Mucosa of rectum (tissue), 2 donors: ENCODE measurements around the gene STAT3.
"Not testable (repeated sequence)": the region's sequence is repeated elsewhere in the genome, so short reads cannot be mapped to it uniquely, and the experiment has no call there.

Experiments used
- H3K27ac ChIP-seq, 2 donors: one replicate each; pipeline ENCODE4 v1.7.0; 2013; ENCODE audit warnings: inconsistent platforms in 2 of 2, low read depth in 2 of 2, low read length in 2 of 2
- H3K27me3 ChIP-seq, 2 donors: one replicate each; pipeline ENCODE4 v1.7.0; 2013; ENCODE audit warnings: low read length in 2 of 2; ENCODE audit not compliant: control insufficient read depth in 2 of 2, insufficient read depth in 2 of 2
- H3K36me3 ChIP-seq, 2 donors: one replicate each; pipeline ENCODE4 v1.7.0; 2013; ENCODE audit warnings: low read length in 2 of 2; ENCODE audit not compliant: control insufficient read depth in 2 of 2, insufficient read depth in 2 of 2
- H3K4me1 ChIP-seq, 2 donors: one replicate each; pipeline ENCODE4 v1.7.0; 2013; ENCODE audit warnings: low read length in 2 of 2, mild to moderate bottlenecking in 1 of 2; ENCODE audit not compliant: control insufficient read depth in 2 of 2, insufficient read depth in 2 of 2
- H3K4me3 ChIP-seq, 2 donors: one replicate each; pipeline ENCODE4 v1.7.0; 2013; ENCODE audit warnings: low read length in 2 of 2
- H3K9ac ChIP-seq, 2 donors: one replicate each; pipeline ENCODE4 v1.7.0; 2013; ENCODE audit warnings: low read length in 2 of 2, low read depth in 1 of 2, mild to moderate bottlenecking in 1 of 2
- H3K9me3 ChIP-seq, 2 donors: one replicate each; pipeline ENCODE4 v1.7.0; 2013; ENCODE audit warnings: low read length in 2 of 2; ENCODE audit not compliant: control insufficient read depth in 2 of 2
- donor health status: healthy.
- donor health status: Normal muscosa, but diverticular disease.

The STAT3 gene

DNA sequence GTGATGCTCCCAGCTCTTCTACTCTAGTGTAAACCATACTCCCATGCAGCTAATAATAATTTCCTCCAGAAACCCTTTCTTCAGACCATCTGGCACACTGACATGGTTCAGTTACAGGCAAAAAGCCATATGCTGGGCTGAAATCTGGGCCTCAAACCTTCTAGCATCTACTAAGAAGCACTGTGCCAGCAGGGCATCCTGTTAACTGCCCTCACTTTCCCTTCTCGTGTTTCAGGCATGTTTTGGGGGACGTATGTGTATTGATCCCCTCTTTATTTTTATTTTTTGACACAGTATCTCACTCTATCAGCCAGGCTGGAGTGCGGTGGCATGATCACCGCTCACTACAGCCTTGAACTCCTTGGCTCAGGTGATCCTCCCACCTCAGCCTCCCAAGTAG is 66.7 kb downstream of the STAT3 start:
- peaks cover 0 to 2% of the 10 kb centered on the region in 2 donors for H3K4me1 ChIP-seq
- H3K9me3 ChIP-seq: no peaks in the 10 kb centered on the region
- H3K9ac ChIP-seq: no peak overlapping the region
- no peak overlapping the region for H3K4me3 ChIP-seq
- peaks cover 47 to 71% of the 10 kb centered on the region in 2 donors for H3K36me3 ChIP-seq
- no peaks in the 10 kb centered on the region for H3K27me3 ChIP-seq
- no peak overlapping the region for H3K27ac ChIP-seq

DNA sequence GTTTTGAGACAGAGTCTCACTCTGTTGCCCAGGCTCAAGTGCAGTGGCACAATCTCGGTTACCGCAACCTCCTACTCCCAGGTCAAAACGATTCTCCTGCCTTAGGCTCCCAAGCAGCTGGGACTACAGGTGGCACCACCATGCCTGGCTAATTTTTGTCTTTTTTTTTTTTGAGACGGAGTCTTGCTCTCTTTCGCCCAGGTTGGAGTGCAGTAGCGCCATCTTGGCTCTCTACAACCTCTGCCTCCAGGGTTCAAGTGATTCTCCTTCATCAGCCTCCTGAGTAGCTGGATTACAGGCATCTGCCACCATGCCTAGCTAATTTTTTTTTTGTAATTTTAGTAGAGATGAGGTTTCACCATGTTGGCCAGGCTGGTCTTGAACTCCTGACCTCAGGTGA is 70.3 kb downstream of the STAT3 start:
- H3K36me3 ChIP-seq: peaks cover 48 to 71% of the 10 kb centered on the region in 2 donors
- not testable (repeated sequence) for H3K4me1 ChIP-seq, H3K9ac ChIP-seq, H3K4me3 ChIP-seq, H3K27me3 ChIP-seq, H3K9me3 ChIP-seq, H3K27ac ChIP-seq

DNA sequence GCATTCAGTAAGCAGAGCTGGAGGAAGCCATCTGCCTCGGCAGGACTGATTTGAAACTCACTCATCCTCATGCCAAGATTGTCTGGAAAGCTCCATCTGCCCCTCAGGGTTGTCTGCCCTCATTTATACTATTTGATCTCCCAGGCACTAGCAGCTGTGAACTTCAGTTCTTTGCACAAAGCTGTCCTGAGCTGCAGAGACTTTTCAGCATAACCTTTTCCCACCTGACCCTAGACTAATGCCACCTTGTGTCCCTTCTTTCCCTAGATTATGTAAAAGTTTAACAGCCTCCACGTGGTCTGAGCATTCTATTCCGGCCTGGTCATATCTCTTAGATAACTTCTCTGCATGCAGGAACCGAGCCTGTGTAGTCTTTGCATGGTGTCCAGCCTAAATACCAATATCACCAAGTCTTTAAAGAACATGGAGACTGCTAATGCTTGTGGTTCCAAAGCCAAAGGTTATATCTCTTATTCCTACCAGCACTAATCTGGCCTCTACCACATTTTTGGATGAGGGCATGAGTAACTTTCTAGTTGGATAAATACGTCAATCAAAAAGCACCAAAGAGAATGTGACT is 70.9 kb downstream of the STAT3 start:
- Histone ChIP-seq H3K4me1 (no peaks in the 10 kb centered on the region), H3K27me3 (no peaks in the 10 kb centered on the region), H3K9me3 (no peaks in the 10 kb centered on the region), H3K4me3 (no peak overlapping the region), H3K36me3 (peaks cover 42 to 65% of the 10 kb centered on the region in 2 donors), H3K9ac (no peak overlapping the region), H3K27ac (no peak overlapping the region)

DNA sequence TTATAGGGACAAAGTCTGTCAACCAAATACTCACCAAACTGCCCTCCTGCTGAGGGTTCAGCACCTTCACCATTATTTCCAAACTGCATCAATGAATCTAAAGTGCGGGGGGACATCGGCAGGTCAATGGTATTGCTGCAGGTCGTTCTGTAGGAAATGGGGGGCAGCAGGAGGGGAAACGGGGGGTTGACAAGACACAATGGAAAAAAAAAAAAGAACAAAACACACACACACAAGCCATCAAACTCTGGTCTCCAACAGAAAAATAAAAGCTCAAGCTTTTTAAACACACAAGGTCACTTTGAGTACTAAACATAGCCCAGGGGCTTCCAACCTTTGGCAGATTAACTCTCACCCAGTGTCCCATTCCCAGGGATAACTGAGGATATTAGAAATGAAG is 71.5 kb downstream of the STAT3 start:
- no peak overlapping the region for H3K27ac ChIP-seq
- H3K9me3 ChIP-seq: no peaks in the 10 kb centered on the region
- H3K27me3 ChIP-seq: no peaks in the 10 kb centered on the region
- peaks cover 37 to 59% of the 10 kb centered on the region in 2 donors for H3K36me3 ChIP-seq
- H3K4me3 ChIP-seq: no peak overlapping the region
- peaks cover 4% of the 10 kb centered on the region in 2 donors for H3K4me1 ChIP-seq
- no peak overlapping the region for H3K9ac ChIP-seq

DNA sequence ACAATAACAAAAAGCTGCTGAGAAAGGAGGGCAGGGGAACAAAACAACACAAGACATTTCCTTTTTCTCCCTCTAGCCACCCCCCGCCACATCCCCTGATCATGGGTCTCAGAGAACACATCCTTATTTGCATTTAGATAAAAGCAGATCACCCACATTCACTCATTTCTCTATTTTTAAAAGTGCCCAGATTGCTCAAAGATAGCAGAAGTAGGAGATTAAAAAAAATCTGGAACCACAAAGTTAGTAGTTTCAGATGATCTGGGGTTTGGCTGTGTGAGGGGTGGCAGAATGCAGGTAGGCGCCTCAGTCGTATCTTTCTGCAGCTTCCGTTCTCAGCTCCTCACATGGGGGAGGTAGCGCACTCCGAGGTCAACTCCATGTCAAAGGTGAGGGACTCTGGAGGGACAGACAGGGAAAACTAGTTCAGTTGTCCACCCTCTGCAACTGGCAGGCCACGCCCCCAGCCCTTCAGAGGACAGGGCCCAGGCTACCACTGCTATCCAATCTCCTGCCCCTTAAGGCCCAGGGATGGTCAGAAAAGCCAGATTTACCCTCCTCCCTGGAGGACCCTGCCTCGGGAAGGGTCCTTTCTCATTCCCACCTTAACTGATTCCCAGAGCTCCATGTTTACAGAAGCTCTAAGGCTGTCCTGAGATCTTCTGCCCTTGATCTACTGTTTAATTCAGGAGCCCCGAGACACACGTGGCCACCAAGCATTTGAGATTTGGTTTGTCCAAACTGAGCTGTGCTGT is 72.7 kb downstream of the STAT3 start:
- no peak overlapping the region for H3K9ac ChIP-seq
- peaks cover 42 to 55% of the 10 kb centered on the region in 2 donors for H3K36me3 ChIP-seq
- H3K27ac ChIP-seq: peak overlapping the region in 1 of 2 donors; percentile 13
- H3K27me3 ChIP-seq: no peaks in the 10 kb centered on the region
- H3K4me1 ChIP-seq: peaks cover 5 to 11% of the 10 kb centered on the region in 2 donors
- no peak overlapping the region for H3K4me3 ChIP-seq
- H3K9me3 ChIP-seq: no peaks in the 10 kb centered on the region

DNA sequence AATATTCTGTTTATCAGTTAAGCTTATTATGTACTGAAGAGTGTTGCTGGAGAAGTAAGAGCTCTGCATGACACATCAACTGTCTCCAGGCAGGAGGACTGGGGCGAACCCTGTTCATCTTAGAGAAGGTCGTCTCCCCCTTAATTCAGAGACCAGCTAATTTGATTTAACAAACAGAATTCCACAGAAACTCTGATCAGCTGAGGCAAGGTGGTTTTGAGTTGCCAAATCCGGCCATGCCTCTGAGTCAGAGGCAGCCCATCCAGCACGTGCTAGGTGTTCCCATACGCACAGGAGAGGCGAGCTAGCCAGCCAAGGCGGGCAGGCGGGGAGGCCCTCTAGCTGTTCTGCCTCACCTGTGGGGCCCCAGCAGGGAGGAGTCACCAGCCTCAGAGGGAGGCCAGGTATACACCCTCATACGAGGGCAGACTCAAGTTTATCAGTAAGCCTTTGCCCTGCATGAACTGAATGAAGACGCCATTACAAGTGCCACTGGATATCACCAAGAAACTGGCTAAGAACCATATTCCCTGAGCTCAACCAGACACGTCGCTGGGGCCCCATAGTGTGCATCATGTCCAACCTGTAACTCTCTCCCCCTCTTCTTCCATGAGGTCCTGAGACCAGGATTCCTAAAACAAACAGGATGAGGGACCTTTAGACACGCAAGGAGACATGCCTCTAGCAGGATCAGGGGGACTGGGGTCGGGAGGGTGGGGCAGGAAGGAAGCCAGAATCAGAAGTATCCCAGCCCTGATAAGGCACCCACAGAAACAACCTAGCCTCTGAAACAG is 74.3 kb downstream of the STAT3 start:
- peaks cover 5 to 11% of the 10 kb centered on the region in 2 donors for H3K4me1 ChIP-seq
- H3K4me3 ChIP-seq: no peak overlapping the region
- no peaks in the 10 kb centered on the region for H3K9me3 ChIP-seq
- H3K27me3 ChIP-seq: no peaks in the 10 kb centered on the region
- H3K36me3 ChIP-seq: peaks cover 43 to 58% of the 10 kb centered on the region in 2 donors
- no peak overlapping the region for H3K27ac ChIP-seq
- H3K9ac ChIP-seq: no peak overlapping the region

DNA sequence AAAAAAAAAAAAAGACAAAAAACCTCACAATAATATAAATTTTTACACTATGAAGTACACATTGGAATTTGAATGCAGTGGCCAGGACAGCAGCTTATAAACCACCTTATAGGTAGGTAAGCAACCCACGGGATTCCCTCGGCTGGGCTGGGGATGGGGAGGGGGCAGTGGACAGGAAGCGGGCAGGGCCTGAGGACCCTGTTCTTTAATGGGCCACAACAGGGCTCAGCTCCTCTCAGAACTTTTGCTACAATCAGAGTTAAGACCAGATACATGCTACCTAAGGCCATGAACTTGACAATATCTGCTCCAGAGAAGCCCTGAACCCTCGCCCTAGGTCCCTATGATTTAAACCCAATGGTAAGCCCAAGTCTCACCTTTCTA is 74.9 kb downstream of the STAT3 start:
- H3K4me3 ChIP-seq: no peak overlapping the region
- no peak overlapping the region for H3K27ac ChIP-seq
- peaks cover 43 to 59% of the 10 kb centered on the region in 2 donors for H3K36me3 ChIP-seq
- H3K9ac ChIP-seq: no peak overlapping the region
- no peaks in the 10 kb centered on the region for H3K9me3 ChIP-seq
- H3K27me3 ChIP-seq: no peaks in the 10 kb centered on the region
- H3K4me1 ChIP-seq: peaks cover 5 to 11% of the 10 kb centered on the region in 2 donors

DNA sequence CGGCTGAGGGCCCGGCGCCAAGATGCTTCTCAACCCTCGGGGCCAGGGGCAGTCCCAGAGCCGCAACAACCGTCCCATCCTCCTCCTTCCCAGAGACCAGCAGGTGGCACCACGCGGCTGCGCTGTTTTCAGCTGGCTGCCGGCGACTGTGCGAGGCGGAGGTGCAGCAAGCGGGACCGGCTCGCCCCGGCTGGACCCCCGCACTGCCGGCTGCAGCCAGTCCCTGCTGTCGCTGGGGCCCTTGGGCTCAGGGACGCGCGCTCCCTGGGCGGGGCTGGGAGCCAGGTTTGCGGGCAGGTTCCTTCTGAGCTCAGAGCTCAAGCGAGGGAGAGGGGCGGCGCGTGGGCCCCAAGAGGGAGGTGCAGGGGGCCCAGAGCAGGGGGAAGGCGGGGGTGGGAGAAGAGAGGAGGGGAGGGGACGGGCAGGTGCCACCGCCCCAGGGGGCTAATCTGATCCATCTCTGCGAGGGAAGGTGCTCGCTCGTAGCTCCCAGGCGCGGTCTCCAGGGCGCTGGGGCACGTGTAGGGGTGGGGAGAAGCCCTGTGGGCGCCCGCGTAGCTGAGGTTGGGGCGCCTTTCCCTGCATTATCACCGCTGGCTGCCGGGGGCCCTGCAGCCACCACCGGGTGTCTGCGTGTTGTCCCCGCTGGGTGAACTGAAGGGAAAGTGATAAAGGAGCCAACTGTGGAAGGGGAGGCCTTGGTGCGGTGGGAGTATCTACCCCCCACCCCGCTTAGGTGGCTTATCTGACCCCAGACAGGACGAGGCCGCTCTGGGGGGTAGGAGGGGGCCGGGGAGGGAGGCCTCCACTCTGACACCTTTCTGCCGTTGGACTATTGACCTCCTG is 75.7 kb downstream of the STAT3 start:
- Histone ChIP-seq H3K4me1 (peaks cover 5 to 11% of the 10 kb centered on the region in 2 donors), H3K9ac (no peak overlapping the region)

DNA sequence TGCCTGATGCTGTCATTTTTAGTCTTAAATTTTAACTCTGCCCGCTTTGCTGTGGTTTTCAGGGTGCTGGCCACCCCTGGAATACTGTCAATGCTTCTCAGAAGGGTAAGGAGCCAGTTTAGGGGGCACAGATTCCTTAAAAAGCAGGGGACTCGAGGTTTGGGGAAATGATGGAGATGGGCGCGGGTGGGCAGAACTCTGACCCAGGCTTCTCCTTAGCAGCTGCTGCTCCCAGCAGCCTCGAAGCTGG is 76.3 kb downstream of the STAT3 start:
- H3K9me3 ChIP-seq: no peaks in the 10 kb centered on the region
- H3K4me3 ChIP-seq: no peak overlapping the region
- H3K27ac ChIP-seq: peak overlapping the region; percentile 56 to 61
- no peaks in the 10 kb centered on the region for H3K27me3 ChIP-seq
- H3K4me1 ChIP-seq: peaks cover 5 to 11% of the 10 kb centered on the region in 2 donors
- H3K9ac ChIP-seq: no peak overlapping the region
- peaks cover 45 to 50% of the 10 kb centered on the region in 2 donors for H3K36me3 ChIP-seq

More for the DNA sequence above, 75.7 kb downstream of the STAT3 start:
- Histone ChIP-seq H3K27me3 (no peaks in the 10 kb centered on the region), H3K36me3 (peaks cover 45 to 55% of the 10 kb centered on the region in 2 donors), H3K27ac (peak overlapping the region; percentile 56 to 61), H3K9me3 (no peaks in the 10 kb centered on the region), H3K4me3 (no peak overlapping the region)
